ENCODE data around the gene LRRC8E. TPM values are rescaled to one million over a fixed set of nuclear protein-coding genes. Genes with fewer than 3 reads are reported as not detected.

LRRC8E gene
- total and polyA plus RNA-seq, 10 of the 15 experiments (the other 5 are each of a cell fraction or from before 2014, with no cell fraction given): 0.04 to 0.32 (median 0.25) TPM; not detected in 7

GRCh38 chr19:7866399-7867091 lies 21.8 kb upstream of the LRRC8E start:
- no peak for FAIRE-seq

More at GRCh38 chr19:7866399-7867091, 21.8 kb upstream of the LRRC8E start:
- no peak for ATAC-seq
- no peak overlapping the region for H3K27ac ChIP-seq (ENCODE audit: control insufficient read depth, insufficient read depth)
- 62% methylated on average over 12 of the region's 12 CpGs for WGBS (ENCODE audit: insufficient coverage, insufficient replicate concordance, low lambda C conversion rate, missing lambda C conversion rate)
- H3K36me3 ChIP-seq (ENCODE audit: control insufficient read depth in 2 of 2, insufficient read depth in 2 of 2, low read length in 1 of 2): no peaks in the 10 kb centered on the region
- ChIA-PET RAD21 (ENCODE audit: unreplicated experiment) (no interaction called here), POLR2A (interaction anchor here (0.6 kb wide), 1 partner anchor 289 kb away, joined by 3 read pairs; no protein-coding TSS in a partner anchor), CTCF (interaction anchor here (0.8 kb wide), 1 partner anchor 35 kb away, joined by 4 read pairs; no protein-coding TSS in a partner anchor), SMC1A (ENCODE audit: uncharacterized antibody, unreplicated experiment) (no interaction called here)
- H2AFZ ChIP-seq (ENCODE audit: control insufficient read depth, low read depth, low read length): no peak overlapping the region
- peaks cover 19% of the 10 kb centered on the region; the same call in 1 of the 2 replicates for H3K4me1 ChIP-seq (ENCODE audit: control insufficient read depth, insufficient read depth, low read length)
- in situ Hi-C loops (cut with MboI): no loop called here
- peaks cover 2 to 11% of the 10 kb centered on the region in 2 experiments; a peak in 3 of 4 replicates for H3K27me3 ChIP-seq (replicated peaks in 1 of 2; ENCODE audit: control insufficient read depth in 2 of 2, insufficient read depth in 2 of 2, low read length in 1 of 2)
- H3K4me3 ChIP-seq: no peak overlapping the region
- no peaks in the 10 kb centered on the region for H4K20me1 ChIP-seq (ENCODE audit: control insufficient read depth, insufficient read depth)
- TF ChIP-seq ZSCAN29 (IDR thresholded peaks at IDR 0.05): no peak
- no peak for TF ChIP-seq CEBPB (IDR thresholded peaks at IDR 0.05; ENCODE audit: borderline replicate concordance in 1 of 2, low read depth in 2 of 2, low read length in 2 of 2)
- TF ChIP-seq, protein P1, sequence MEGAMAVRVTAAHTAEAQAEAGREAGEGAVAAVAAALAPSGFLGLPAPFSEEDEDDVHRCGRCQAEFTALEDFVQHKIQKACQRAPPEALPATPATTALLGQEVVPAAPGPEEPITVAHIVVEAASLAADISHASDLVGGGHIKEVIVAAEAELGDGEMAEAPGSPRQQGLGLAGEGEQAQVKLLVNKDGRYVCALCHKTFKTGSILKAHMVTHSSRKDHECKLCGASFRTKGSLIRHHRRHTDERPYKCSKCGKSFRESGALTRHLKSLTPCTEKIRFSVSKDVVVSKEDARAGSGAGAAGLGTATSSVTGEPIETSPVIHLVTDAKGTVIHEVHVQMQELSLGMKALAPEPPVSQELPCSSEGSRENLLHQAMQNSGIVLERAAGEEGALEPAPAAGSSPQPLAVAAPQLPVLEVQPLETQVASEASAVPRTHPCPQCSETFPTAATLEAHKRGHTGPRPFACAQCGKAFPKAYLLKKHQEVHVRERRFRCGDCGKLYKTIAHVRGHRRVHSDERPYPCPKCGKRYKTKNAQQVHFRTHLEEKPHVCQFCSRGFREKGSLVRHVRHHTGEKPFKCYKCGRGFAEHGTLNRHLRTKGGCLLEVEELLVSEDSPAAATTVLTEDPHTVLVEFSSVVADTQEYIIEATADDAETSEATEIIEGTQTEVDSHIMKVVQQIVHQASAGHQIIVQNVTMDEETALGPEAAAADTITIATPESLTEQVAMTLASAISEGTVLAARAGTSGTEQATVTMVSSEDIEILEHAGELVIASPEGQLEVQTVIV (IDR thresholded peaks at IDR 0.05; ENCODE audit: borderline replicate concordance, partially characterized antibody): no peak
- no peak for TF ChIP-seq NR2F1 (conservative IDR thresholded peaks at IDR 0.05)
- no peak for TF ChIP-seq NBN (IDR thresholded peaks at IDR 0.05)
- no peak for TF ChIP-seq SMAD5 (IDR thresholded peaks at IDR 0.05; ENCODE audit: low read depth)
- no peak for TF ChIP-seq BCL11A (IDR thresholded peaks at IDR 0.05; ENCODE audit: low read depth, low read length)
- TF ChIP-seq RELB (IDR thresholded peaks at IDR 0.05; ENCODE audit: low read depth): no peak
- TF ChIP-seq TCF7 (IDR thresholded peaks at IDR 0.05; ENCODE audit: borderline replicate concordance): no peak
- no peak for TF ChIP-seq FOS (IDR thresholded peaks at IDR 0.05; ENCODE audit: borderline replicate concordance, extremely low read depth, insufficient read length)
- no peak for TF ChIP-seq ZNF207 (IDR thresholded peaks at IDR 0.05; ENCODE audit: borderline replicate concordance)
- H3K9ac ChIP-seq (ENCODE audit: control insufficient read depth, insufficient read depth, low read length): no peak overlapping the region
- no peak for DNase-seq (ENCODE audit: low read depth, low spot score)
- H3K79me2 ChIP-seq (ENCODE audit: control insufficient read depth, insufficient read depth, low read length): no peaks in the 10 kb centered on the region
- H3K4me2 ChIP-seq (ENCODE audit: control insufficient read depth, insufficient read depth): no peak overlapping the region
- intact Hi-C loops (cut with micrococcal nuclease; ENCODE audit: unreplicated experiment): no loop called here
- no TSS peak for BruUV-seq (replicated peaks)
- H3K9me3 ChIP-seq (replicated peaks; ENCODE audit: control insufficient read depth, insufficient read depth, low read length): no peaks in the 10 kb centered on the region; the same call in 1 of the 3 replicates
